Mesendoderm (in vitro differentiated cells): Measurements from ENCODE around the gene CYP51A1.

Experiments used
- DNase-seq: peaks from one replicate; pipeline ENCODE4 v3.0.0; 2013
- H2AK5ac ChIP-seq: 2 replicates; pipeline ENCODE4 v1.6.1; 2013; ENCODE audit warnings: low read length, inconsistent platforms
- H2BK120ac ChIP-seq: 2 replicates; pipeline ENCODE4 v1.6.1; 2013; ENCODE audit warnings: low read depth, mild to moderate bottlenecking, low read length, moderate library complexity, mixed read lengths
- H2BK15ac ChIP-seq: replicated peaks from 2 replicates; pipeline ENCODE4 v1.6.1; 2013; ENCODE audit warnings: low read depth, mild to moderate bottlenecking, moderate library complexity
- H2BK5ac ChIP-seq: 2 replicates; pipeline ENCODE4 v1.6.1; 2013; ENCODE audit warnings: low read length, inconsistent platforms
- H3K18ac ChIP-seq: 2 replicates; pipeline ENCODE4 v1.6.1; 2013; ENCODE audit warnings: mild to moderate bottlenecking, low read length, mixed read lengths
- H3K23ac ChIP-seq: one replicate; pipeline ENCODE4 v1.6.1; 2013; ENCODE audit warnings: low read length
- H3K27ac ChIP-seq: 2 replicates; pipeline ENCODE4 v1.5.1; 2013; ENCODE audit warnings: low read depth, mild to moderate bottlenecking, inconsistent platforms, low read length, moderate library complexity
- H3K27me3 ChIP-seq: 2 replicates; pipeline ENCODE4 v1.6.1; 2013; ENCODE audit warnings: low read length, control low read depth, mild to moderate bottlenecking, inconsistent platforms; ENCODE audit not compliant: insufficient read depth, poor library complexity
- H3K36me3 ChIP-seq: 2 replicates; pipeline ENCODE4 v1.6.1; 2013; ENCODE audit warnings: low read length, inconsistent platforms; ENCODE audit not compliant: control insufficient read depth, insufficient read depth
- H3K4ac ChIP-seq: one replicate; pipeline ENCODE4 v1.6.1; 2013; ENCODE audit warnings: low read depth, mild to moderate bottlenecking, low read length, moderate library complexity
- H3K4me1 ChIP-seq: 2 replicates; pipeline ENCODE4 v1.6.1; 2013; ENCODE audit warnings: low read depth, low read length, inconsistent platforms; ENCODE audit not compliant: control insufficient read depth
- H3K4me2 ChIP-seq: 2 replicates; pipeline ENCODE4 v1.6.1; 2013; ENCODE audit warnings: low read length
- H3K4me3 ChIP-seq: 2 replicates; pipeline ENCODE4 v1.5.1; 2013; ENCODE audit warnings: mild to moderate bottlenecking, low read length
- H3K56ac ChIP-seq: one replicate; pipeline ENCODE4 v1.6.1; 2013; ENCODE audit warnings: low read length
- H3K79me1 ChIP-seq: 2 replicates; pipeline ENCODE4 v1.6.1; 2013; ENCODE audit warnings: low read length, inconsistent platforms
- H3K79me2 ChIP-seq: 2 replicates; pipeline ENCODE4 v1.6.1; 2013; ENCODE audit warnings: mild to moderate bottlenecking, low read length; ENCODE audit not compliant: control insufficient read depth, insufficient read depth
- H3K9ac ChIP-seq: 2 replicates; pipeline ENCODE4 v1.6.1; 2013; ENCODE audit warnings: low read length, inconsistent platforms
- H4K5ac ChIP-seq: one replicate; pipeline ENCODE4 v1.6.1; 2013; ENCODE audit warnings: low read length
- H4K8ac ChIP-seq: one replicate; pipeline ENCODE4 v1.6.1; 2013; ENCODE audit warnings: low read depth, mild to moderate bottlenecking, control low read depth, low read length, moderate library complexity
- WGBS: extraction: QIAGEN DNeasy Blood & Tissue Kit; methylation state at CpG from one replicate; pipeline ENCODE4 v1.1.7; 2013; ENCODE audit warnings: low lambda C conversion rate, missing lambda C conversion rate; ENCODE audit not compliant: insufficient coverage; ENCODE audit errors: extremely low coverage; 5-methylcytosine and 5-hydroxymethylcytosine counted together

CYP51A1 gene

DNA sequence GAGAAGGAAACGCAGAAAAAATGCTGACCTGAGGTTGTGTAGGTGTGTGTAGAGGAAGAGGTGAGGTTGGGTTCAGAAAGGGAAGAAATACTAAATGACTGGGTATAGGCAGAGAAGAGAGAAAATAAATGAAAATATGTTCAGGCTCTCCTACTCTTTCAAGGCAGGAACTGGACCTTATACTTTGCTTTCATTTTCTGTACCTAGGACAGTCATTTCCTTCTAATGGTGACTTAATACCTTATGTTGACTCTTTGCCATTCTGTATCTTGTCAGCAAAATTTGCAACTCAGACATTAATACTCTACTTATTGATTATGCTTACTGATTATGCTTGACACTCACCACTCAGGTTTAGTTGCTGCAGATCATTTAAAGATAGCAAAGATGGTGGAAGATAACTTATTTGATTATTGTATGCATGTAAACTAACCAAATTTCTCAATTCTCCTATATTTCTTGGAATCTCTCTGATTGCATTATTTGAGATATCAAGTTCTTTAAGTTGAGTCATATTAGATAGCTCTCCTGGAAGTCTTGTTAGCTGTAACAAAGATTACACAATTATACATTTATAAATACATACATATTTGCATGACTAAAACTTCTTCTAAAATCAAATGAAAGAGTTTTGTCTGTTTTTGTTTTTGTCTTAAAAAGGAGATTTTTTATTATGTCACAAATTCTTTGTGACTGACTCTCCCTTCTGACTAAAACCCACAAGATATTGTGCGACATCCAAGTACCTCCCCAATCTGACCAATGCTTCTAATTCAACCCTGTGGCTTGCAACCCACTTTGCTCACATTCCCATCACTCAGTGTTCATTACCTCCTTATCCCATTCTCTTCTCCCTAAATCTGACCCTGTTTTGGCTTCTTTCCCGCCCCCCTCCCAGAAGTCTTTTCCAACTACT lies 24.6 kb upstream of the CYP51A1 start:
- no peak overlapping the region for H3K27ac ChIP-seq
- H3K79me1 ChIP-seq = no peaks in the 10 kb centered on the region
- H3K79me2 ChIP-seq = no peaks in the 10 kb centered on the region
- no peak overlapping the region for H3K56ac ChIP-seq
- H4K5ac ChIP-seq = no peak overlapping the region
- no peaks in the 10 kb centered on the region for H3K4me1 ChIP-seq
- DNase-seq = no peak
- H3K4me2 ChIP-seq = no peak overlapping the region
- H2AK5ac ChIP-seq = no peak overlapping the region
- H2BK120ac ChIP-seq = no peak overlapping the region
- no peak overlapping the region for H3K23ac ChIP-seq
- WGBS = no CpG with 5 or more reads among the region's 3 CpGs
- no peak overlapping the region for H3K4ac ChIP-seq
- H3K27me3 ChIP-seq = no peaks in the 10 kb centered on the region
- no peak overlapping the region for H2BK5ac ChIP-seq
- no peak overlapping the region for H4K8ac ChIP-seq
- H3K9ac ChIP-seq = no peak overlapping the region
- H3K18ac ChIP-seq = no peak overlapping the region
- H2BK15ac ChIP-seq = no peak overlapping the region
- H3K4me3 ChIP-seq = no peak overlapping the region
- no peaks in the 10 kb centered on the region for H3K36me3 ChIP-seq

GRCh38 chr7:92156990-92157389 lies 22.7 kb upstream of the CYP51A1 start:
- H3K79me2 ChIP-seq = no peaks in the 10 kb centered on the region
- H2AK5ac ChIP-seq = no peak overlapping the region
- H3K4me2 ChIP-seq = no peak overlapping the region
- H3K56ac ChIP-seq = no peak overlapping the region
- DNase-seq = no peak
- no peaks in the 10 kb centered on the region for H3K36me3 ChIP-seq
- no peaks in the 10 kb centered on the region for H3K27me3 ChIP-seq
- no peaks in the 10 kb centered on the region for H3K4me1 ChIP-seq
- no peak overlapping the region for H2BK15ac ChIP-seq
- H3K79me1 ChIP-seq = no peaks in the 10 kb centered on the region
- H3K4me3 ChIP-seq = no peak overlapping the region
- no peak overlapping the region for H2BK5ac ChIP-seq
- H4K5ac ChIP-seq = no peak overlapping the region
- no peak overlapping the region for H3K4ac ChIP-seq
- no peak overlapping the region for H3K9ac ChIP-seq
- no peak overlapping the region for H4K8ac ChIP-seq
- H3K18ac ChIP-seq = no peak overlapping the region
- H2BK120ac ChIP-seq = no peak overlapping the region
- H3K27ac ChIP-seq = no peak overlapping the region
- H3K23ac ChIP-seq = no peak overlapping the region

GRCh38 chr7:92155108-92155739 lies 20.9 kb upstream of the CYP51A1 start:
- Histone ChIP-seq H2BK15ac (no peak overlapping the region), H2BK5ac (no peak overlapping the region), H3K9ac (no peak overlapping the region), H2AK5ac (no peak overlapping the region), H3K4ac (no peak overlapping the region), H4K5ac (no peak overlapping the region), H2BK120ac (no peak overlapping the region), H3K56ac (no peak overlapping the region), H3K4me2 (no peak overlapping the region), H3K23ac (no peak overlapping the region), H3K4me3 (no peak overlapping the region), H3K79me2 (no peaks in the 10 kb centered on the region), H3K4me1 (no peaks in the 10 kb centered on the region), H3K36me3 (no peaks in the 10 kb centered on the region), H3K79me1 (no peaks in the 10 kb centered on the region), H3K27ac (no peak overlapping the region), H4K8ac (no peak overlapping the region), H3K18ac (no peak overlapping the region), H3K27me3 (no peaks in the 10 kb centered on the region)
- DNase-seq = no peak
- WGBS = no CpG with 5 or more reads among the region's 1 CpG

DNA sequence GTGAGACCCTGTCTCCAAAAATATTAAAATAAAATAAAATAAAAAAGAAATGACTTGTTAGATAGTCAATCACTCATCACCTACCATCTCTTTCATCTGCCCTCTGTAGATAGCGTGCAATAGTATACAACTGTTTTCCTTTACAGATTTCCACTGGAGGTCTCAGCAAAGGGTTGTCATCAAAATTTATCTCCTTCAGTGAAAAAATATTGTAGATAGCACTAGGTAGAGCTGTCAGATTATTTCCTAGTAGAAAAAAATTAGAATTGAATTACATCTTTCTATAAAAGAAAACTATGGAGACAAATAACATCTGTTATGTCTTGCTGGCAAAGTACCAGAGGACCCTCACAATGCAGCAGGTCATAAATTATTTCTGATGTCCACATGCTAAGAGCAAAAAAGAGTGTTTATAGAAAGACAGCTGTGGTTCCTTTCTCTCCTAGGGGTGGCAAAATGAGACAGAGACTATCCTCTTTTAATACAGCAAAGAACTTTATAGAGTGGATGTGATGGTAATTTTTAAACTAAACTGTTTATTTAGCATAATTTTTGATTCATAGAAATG lies 16.3 kb upstream of the CYP51A1 start:
- no peak overlapping the region for H3K4ac ChIP-seq
- H3K56ac ChIP-seq = no peak overlapping the region
- H3K23ac ChIP-seq = no peak overlapping the region
- no peak overlapping the region for H3K4me3 ChIP-seq
- no peak overlapping the region for H4K5ac ChIP-seq
- no peak overlapping the region for H2AK5ac ChIP-seq
- DNase-seq = no peak
- H3K36me3 ChIP-seq = no peaks in the 10 kb centered on the region
- no peak overlapping the region for H2BK15ac ChIP-seq
- H3K4me1 ChIP-seq = no peaks in the 10 kb centered on the region
- no peak overlapping the region for H2BK5ac ChIP-seq
- no peaks in the 10 kb centered on the region for H3K79me1 ChIP-seq
- no peak overlapping the region for H4K8ac ChIP-seq
- no CpG with 5 or more reads among the region's 1 CpG for WGBS
- H3K79me2 ChIP-seq = no peaks in the 10 kb centered on the region
- no peak overlapping the region for H3K4me2 ChIP-seq
- H3K27me3 ChIP-seq = no peaks in the 10 kb centered on the region
- no peak overlapping the region for H3K9ac ChIP-seq
- H3K18ac ChIP-seq = no peak overlapping the region
- H2BK120ac ChIP-seq = no peak overlapping the region
- no peak overlapping the region for H3K27ac ChIP-seq

- Histone ChIP-seq H3K4me2 (no peak overlapping the region), H2BK5ac (no peak overlapping the region), H3K18ac (no peak overlapping the region), H2AK5ac (no peak overlapping the region), H3K36me3 (no peaks in the 10 kb centered on the region), H3K4me1 (no peaks in the 10 kb centered on the region), H3K79me1 (no peaks in the 10 kb centered on the region), H4K5ac (no peak overlapping the region), H3K4me3 (no peak overlapping the region), H3K27me3 (no peaks in the 10 kb centered on the region), H3K56ac (no peak overlapping the region), H2BK120ac (no peak overlapping the region), H4K8ac (no peak overlapping the region), H3K79me2 (no peaks in the 10 kb centered on the region), H3K9ac (no peak overlapping the region), H3K4ac (no peak overlapping the region), H2BK15ac (no peak overlapping the region), H3K23ac (no peak overlapping the region), H3K27ac (no peak overlapping the region)
- DNase-seq = no peak
- WGBS = no CpG with 5 or more reads among the region's 5 CpGs
Observed at GRCh38 chr7:92149736-92150239, 15.5 kb upstream of the CYP51A1 start.
